Activated CD8-positive, alpha-beta memory T cell treated with anti-CD3 and anti-CD28 coated beads for 48 hours (primary cell): ENCODE results near the gene MAT1A.
A peak's percentile ranks its signal among the peaks of the same experiment; 100 is the strongest.
"Not testable (repeated sequence)": the region's sequence is repeated elsewhere in the genome, so short reads cannot be mapped to it uniquely, and the experiment has no call there.

Experiments used
- DNase-seq, 3 experiments: peaks; one replicate each; pipeline ENCODE4 v3.0.0-alpha.2; 2020; ENCODE audit warnings: low read depth in 2 of 3, low spot score in 2 of 3

The MAT1A gene

DNA sequence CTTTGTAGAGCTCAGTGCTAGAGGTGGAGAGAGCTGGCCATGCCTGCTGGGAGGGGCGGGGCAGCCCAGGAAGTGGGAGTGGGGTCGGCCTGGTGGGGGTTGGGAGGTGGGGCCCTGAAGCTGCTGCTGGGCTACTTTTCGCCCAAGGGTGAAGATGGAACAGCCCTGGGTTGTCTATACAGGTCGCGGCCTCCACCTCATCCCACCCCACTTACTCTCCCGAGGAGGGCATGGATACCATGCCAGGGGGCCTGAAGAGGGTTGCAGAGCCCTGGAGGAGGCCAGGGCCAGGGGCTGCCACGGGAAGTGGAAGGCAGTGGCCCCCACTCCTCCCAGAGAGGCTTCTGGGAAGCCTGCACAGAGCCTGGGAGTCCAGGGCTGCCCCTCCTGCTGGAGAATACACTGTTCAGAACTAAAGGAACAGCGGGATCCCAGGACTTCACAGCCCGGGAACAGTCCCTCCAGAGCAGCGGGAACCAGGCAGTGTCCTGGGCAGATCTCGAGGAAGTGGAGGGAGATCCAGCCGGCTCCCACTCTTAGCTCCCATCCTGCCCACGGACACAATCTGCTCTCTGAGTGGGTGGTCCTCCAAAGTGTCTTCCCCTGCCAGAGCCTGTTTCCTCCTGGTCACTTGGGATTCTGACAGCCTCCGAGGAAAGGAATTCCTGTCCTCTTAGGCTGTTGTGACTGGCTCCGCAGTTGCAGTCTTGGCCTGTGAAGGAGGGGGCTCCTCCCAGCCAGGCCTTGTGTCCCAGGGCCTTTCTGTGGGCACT lies 23.5 kb downstream of the MAT1A start:
- DNase-seq = no peak

DNA sequence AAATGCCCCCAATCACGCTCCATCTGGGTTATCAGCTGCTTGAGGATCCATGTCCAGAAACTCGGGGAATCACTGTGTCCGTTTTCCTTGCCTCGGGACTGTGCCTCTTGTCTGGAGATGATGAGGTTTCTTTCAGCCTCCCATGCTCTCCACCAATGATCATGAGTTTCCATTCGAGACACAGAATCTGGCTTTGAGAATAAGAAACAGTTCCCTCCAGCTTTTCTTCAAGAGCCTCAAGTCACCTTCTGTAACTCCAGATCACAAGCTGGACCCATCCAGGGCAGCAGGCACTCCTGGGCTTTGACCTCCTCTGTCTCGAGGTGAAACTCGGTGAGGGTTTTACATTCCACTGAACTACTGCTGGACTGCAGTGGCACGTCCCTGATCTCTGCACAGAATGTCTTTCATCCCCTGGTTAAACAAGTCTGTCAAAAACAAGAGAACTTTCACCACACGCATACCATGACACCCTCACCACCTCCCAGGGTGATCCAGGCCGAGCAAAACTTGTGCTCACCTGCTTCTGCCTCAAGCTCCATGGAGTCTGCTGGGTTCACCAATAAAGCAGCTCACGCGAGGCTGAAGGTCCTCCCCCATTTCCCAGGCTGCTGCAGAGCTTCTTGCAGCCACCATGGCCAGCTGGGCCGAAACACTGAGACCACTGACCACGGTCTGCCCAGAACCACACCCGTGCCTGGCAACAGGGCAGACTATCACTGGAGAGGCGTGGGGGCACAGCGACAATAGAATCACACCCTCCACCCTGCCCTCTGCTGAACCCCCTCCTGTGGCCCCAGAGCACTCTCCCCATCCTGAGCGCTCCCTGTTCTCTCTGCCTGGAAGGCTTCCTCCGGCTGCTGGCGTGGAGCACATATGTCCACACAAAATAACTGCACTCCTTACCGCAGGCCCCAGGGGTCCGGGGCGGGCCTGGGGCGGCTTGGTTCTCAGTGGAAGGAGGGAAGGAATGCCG lies 25.1 kb downstream of the MAT1A start:
- DNase-seq = no peak

DNA sequence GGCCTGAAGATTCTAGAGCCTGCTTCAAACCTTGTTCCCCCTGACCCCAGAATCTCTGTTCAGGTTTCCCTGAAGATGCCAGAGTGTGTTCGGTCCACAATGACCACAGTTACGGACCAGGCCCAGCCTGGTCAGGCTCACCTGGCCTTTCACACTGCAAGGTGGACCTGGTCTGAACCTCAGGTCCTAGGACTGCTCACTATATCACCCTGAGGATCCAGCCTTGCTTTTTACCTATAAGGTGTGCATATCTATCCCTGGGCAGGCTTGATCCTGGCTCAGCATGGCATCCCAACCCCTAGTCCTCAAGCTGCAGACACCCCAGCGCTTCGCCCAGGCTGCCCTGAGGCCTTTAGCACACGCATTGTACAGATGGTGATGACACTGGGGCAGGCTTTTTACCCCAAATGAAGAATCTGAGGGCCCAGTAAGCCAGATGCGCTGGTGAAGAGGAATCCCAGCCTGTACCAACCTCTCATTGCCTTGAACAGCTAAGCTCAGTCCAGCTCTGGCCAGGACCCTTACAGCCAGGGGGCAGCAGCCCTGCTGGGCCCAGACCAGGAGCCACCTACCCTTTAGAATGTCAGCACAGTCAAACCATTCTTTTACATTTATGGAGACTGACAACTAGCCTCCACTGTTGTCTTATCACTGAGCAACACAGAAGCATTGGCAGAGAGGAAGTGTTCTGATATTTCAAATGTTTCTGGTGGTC lies 28.0 kb downstream of the MAT1A start:
- DNase-seq = no peak

DNA sequence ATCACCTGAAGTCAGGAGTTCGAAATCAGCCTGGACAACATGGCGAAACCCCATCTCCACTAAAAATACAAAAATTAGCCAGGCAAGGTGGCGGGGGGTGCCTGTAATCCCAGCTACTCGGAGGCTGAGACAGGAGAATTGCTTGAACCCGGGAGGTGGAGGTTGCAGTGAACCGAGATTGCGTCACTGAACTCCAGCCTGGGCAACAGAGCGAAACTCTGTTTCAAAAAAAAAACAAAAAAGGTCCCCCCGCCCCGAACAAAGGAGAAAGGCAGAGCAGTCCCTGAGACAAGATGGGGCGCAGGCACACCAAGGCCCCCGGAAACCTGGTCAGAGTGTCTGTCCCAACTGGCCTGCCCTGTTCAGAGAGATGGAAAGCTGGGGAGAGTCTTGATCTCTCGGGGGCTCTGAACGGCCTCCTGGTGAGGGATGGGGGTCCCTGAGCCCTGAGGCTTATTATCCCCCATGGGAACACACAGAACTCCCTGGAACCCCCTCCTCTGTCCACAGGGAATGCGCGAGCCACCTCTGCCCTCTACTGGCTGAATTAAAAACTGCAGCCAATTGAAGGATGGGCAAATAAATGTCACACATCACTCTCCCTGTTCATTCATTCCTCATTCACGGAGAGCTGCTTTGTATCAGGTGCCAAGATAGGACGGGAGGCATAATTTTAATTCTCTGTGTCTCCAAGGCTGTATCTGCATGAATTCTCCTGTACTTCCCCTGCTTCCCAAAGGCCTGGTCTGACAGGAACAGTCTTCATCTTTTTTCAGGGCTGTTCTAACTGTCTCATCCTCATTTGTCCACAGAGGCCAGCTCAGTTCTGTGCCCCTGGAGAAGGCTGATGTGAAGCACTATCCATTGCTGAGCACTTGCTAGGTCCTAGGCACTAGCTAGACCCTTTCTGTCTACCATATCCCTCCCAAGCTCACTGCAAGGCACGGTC lies 28.9 kb downstream of the MAT1A start:
- peak in 1 of 3 experiments; percentile 9 for DNase-seq

DNA sequence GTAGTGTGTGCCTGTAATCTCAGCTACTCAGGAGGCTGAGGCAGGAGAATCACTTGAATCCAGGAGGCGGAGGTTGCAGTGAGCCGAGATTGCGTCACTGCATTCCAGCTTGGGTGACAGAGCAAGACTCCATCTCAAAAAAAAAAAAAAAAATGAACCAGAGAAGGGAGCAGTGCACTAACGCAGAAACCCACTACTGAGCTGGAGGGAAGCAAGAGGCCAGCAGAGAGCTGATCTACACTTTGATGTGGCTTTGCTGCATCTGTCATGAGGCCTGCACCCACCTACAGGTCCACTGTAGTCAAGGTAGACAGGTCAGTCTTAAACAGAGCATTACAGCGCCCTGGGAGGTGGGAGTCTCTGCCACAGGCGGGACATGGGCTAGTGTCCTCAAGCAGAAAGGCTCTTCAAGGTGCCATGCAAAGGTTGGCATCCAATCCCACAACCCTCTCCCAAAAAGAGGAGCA lies 30.0 kb downstream of the MAT1A start:
- DNase-seq = no peak

DNA sequence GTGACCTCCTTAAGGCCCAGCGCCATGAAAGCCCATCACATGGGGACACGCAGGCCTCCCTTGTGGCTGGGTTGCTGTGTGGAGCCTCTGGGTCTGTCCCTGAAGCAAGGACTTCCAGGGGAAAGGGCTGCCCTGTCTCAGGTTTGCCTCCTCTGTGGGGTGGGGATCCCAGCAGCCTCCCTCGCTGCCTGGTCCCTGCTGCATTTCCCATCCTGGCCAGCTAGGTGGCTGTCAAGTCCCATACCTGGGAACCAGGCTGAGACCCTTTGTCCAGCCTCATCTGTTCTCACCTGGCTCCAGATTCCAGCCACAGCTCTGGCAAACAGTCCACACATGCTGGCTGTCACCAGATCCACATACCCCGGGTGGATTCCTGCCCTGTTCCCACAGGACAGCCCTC lies 32.7 kb downstream of the MAT1A start:
- DNase-seq = not testable (repeated sequence)

DNA sequence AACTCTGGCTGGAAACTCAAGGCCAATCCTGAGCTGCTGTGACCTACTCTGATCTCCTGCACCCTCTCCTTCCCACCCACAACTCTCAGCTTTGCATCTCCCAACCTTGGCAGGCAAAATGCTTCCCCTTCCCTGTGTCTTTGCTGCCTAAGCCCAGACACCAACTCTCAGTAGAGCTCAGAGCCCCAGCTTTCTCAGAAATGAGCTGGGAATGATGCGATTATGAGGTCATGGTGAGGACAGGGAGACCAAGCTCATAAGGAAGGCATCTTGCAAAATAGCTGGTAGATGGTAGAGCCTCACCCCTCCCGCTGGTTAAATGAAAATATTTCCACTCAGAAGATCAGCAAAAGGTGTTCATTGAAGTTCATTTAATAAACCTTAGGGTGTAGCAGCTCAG lies 34.7 kb downstream of the MAT1A start:
- not testable (repeated sequence) for DNase-seq

DNA sequence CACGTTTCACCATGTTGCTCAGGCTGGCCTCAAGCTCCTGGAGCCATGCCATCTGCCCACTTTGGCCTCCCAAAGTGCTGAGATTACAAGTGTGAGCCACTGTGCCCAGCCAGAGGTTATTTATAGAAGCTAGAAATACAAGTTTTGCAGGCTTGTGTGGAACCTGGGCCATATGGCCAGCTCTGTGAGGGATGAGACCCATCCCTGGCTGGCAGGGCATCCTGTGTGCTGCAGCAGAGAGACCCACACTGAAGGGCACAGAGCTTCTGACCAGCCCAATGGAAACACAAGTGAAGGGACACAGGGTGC lies 35.5 kb downstream of the MAT1A start:
- not testable (repeated sequence) for DNase-seq

DNA sequence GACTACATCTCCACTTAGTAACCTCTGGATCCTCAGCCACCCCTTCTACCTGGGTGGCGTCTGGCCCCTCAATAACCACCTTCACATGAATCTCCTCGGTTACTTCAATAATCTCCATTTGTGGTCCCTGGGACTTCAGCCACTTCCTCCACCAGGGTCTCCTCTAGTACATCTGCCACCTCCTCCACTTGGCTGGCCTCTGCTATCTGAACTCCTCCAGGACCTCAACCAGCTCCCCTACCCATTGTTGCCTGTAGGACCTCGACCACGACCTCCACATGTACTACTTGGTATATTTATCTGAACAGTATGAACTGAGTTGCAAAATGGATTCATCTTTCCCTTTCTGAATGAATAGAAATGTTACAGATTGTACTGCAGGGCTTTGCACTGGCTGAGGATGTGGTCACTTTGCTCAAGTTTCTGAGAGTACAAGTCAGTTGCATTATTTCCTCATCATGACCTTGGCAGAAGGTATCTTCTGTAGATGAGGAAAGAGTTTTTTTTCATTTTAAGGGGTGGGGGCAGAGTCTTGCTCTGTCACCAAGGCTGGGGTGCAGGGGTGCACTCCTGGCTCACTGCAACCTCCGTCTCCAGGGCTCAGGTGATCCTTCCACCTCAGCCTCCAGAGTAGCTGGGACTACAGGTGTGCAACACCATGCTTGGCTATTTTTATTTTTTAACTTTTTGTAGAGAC lies 36.0 kb downstream of the MAT1A start:
- no peak for DNase-seq

DNA sequence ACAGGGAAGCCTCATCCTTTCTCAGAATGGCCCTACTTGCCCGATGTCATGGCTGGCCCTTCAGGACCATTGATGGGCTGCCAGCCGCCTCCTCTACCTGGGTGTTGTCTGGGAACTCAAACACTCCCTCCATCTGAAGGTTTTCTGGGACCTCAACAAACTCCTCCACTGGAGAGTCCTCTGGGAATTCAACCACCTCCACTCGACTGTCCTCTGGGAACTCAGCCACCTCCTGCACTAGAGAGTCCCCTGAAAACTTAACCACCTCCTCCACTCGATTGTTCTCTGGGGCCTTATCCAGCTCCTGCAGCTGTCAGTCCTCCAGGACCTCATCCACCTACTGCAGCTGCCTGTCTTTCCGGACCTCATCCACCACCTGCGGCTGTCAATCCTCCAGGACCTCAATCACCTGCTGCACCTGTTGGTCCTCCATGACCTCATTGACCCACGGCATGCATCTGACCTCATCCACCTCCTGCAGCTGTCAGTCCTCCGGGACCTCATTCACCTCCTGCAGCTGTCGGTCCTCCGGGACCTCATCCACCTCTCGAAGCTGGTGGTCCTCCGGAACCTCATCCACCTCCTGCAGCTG lies 37.1 kb downstream of the MAT1A start:
- no peak for DNase-seq

DNA sequence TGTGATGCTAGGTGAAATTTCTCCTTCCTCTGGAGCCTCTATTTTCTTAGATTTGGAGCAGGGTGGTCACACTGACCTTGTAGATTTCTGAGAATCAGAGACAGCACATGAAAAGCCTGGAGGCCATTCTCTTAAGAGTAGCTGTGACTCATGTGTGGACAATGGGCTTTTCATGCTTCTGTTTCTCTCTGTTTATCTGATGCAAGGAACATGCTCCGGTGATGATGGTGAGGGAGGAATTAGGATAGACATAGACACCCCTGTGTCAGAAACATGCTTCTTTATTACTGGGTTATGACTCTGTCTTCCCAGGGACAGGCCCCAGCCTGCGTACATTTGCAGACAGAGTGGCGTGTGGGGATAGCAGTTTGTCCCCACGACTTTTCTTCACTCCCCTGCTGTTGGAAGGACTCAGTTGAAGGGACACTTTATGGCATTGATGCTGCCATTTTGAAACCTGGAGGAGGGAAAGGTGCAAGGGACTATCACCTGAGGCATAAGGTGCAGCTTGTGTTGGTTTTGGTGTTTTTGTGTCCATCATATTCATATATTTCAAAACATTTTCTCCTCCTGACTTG lies 37.7 kb downstream of the MAT1A start:
- not testable (repeated sequence) for DNase-seq

DNA sequence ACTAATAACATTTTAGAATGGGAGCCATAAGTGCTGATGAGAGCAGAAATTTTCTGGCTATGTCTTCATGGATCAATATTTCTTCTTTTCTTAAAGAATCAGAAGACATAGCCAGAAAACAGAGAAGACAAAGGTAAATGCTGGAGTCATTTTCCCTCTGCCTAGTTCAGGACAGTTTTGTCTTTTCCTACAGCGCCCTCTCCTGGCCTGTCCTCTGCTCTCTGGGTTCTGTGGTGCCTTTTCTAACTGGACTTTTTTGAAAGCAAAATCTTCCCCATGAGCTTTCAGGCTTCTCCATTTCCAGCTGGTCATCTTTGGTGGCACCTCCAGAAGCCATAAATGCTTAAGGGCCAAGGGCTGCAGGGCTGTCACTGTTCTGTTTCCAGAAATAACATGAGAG lies 39.1 kb downstream of the MAT1A start:
- not testable (repeated sequence) for DNase-seq

DNA sequence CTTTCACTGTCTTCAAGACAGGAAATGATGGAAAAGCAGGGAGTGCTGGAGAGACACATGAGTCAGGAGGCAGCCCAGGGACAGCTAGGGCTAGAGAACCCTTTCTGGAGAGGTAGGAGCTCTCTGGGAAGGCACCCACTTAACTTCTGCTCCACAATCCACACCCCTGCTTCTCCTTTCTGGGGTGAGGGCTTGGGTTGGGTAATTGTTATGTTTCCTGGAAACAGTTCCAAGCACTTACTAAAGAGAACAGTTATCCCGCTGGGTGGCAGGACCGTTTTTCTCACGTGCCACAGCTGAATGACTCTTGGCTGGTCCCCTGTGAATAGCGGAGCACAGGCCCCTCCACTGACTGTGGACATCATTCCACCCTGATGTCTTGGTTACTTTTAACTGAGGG lies 39.6 kb downstream of the MAT1A start:
- DNase-seq = not testable (repeated sequence)

DNA sequence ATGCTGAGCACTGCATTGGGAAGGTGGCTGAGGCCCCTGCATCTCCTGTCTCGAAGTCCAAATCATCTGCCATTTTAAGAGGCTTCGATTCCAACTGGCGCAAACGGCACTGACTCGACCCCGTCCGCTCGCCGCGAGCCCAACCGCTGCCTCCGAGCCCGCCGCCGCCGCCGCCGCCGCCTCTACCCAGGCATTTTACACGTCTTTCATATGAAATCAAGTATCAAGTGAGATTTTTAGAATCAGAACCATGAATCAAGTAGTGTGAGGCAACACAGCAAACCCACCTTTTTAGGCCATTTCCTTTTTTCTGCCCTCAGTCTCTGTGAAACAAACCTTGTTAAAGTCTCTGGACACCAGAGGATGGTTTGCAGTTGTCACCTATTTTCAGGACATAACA lies 41.8 kb downstream of the MAT1A start:
- not testable (repeated sequence) for DNase-seq

DNA sequence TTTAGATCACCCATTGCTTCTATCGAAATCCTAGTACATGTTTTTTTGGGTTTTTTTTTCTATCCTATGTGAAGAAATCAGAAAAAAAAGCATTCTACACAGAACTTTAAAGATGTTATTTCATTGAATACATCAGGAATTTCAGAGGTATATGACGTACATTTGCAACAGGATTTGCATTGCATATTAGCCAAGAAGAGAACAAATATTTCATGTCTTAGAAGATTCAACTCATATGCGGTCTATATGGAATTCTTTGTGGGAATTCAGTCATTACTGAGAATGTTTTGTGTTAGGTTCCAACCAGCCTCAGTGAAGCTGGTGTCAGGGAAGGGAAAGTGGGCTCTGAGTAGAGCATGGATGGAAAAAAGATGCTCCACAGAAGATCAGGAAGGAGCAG lies 45.1 kb downstream of the MAT1A start:
- DNase-seq = not testable (repeated sequence)

DNA sequence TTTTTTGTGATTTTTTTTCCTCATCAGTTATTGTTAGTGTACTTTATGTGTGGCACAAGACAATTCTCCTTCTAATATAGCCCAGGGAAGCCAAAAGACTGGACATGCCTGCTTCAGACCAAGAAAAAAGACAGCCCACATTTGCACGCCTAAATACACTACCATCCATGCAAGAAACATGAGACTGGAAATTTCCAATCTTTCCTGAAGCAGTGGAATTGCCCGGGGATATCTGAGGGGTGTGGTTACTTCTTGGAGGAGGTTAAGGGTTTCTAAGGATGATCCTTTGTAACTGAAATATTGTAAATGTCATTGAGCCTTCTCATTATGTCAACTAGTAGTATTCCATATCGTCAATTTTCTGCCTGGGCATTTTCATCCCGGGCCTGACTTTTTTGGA lies 47.1 kb downstream of the MAT1A start:
- not testable (repeated sequence) for DNase-seq

DNA sequence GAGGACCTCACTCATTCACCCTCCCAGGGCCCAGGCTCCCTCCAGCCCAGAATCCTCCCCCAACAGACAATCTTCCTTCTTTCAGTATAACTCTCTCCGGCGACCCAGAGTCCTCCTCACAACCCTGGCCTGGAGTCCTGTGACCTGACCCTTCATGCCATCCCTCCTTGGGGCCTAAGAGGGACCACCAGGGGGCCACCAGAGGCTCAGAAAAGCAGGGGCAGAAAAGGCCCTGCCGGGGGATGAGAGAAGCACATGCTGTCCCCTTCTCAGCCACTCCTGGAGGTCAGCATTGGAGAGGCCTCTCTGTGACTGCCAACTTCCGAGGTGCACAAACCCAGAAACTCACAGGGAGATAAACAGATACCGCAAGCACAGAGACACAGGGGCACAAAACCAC lies 53.0 kb downstream of the MAT1A start:
- DNase-seq = not testable (repeated sequence)

DNA sequence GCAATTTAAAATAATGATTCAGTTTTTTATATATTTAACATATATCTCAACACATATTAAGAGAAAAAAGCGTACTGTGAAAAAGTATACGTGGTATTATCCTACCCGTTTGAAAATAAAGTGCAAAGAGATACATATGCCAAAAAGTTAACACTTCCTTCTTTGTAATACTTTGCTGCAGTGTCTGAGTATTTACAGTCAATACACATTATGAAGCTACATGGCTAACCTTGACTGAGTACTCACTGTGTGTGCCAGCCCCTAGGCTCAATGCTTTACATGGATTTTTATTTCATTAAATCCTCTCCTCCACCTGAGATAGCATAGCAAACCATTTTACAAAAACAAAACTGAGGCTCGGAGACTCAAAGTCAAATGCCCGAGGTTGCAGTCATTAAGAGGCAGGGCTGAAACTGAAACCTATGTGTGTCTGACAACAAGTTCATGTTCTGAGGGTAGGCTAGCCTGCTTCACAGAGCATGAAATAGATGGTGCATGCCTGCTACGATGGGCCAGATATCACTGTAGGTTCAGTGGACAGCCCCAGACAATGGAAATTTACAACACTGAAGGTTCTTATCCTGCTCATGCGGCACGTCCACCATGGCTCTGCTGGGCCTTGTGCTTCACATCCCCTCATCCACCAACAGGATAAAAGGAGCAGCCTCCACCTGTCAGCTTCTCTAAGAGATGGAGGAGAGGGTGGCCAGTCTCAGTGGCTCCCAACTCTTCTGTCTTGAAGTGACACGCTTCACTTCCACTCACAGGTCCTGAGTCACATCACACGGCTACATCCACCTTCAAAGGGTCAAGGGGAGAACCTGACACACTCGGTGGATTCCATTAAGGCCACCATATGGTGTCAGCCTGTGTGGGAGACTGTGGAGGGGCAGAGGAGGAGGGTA lies 54.9 kb downstream of the MAT1A start:
- DNase-seq = not testable (repeated sequence)
